ENCODE results near the gene SEMA4C.

- no peak for TF ChIP-seq POLR2A (IDR thresholded peaks at IDR 0.05; ENCODE audit: low read length)
- TF ChIP-seq GATA1 (IDR thresholded peaks at IDR 0.05; ENCODE audit: low read depth, low read length) = no peak
Measured at GRCh38 chr2:96890726-96891385, 21.0 kb upstream of the SEMA4C start.
